GM18907 (cell line): Measurements from ENCODE around the gene CUL9.
"Not testable (repeated sequence)": the region's sequence is repeated elsewhere in the genome, so short reads cannot be mapped to it uniquely, and the experiment has no call there.

Experiments used
- ATAC-seq: cut with Tn5 transposase; IDR thresholded peaks from one replicate; pipeline ENCODE4 v1.9.1; 2021; ENCODE audit warnings: mild to moderate bottlenecking, moderate library complexity; ENCODE audit not compliant: unreplicated experiment

The CUL9 gene

DNA sequence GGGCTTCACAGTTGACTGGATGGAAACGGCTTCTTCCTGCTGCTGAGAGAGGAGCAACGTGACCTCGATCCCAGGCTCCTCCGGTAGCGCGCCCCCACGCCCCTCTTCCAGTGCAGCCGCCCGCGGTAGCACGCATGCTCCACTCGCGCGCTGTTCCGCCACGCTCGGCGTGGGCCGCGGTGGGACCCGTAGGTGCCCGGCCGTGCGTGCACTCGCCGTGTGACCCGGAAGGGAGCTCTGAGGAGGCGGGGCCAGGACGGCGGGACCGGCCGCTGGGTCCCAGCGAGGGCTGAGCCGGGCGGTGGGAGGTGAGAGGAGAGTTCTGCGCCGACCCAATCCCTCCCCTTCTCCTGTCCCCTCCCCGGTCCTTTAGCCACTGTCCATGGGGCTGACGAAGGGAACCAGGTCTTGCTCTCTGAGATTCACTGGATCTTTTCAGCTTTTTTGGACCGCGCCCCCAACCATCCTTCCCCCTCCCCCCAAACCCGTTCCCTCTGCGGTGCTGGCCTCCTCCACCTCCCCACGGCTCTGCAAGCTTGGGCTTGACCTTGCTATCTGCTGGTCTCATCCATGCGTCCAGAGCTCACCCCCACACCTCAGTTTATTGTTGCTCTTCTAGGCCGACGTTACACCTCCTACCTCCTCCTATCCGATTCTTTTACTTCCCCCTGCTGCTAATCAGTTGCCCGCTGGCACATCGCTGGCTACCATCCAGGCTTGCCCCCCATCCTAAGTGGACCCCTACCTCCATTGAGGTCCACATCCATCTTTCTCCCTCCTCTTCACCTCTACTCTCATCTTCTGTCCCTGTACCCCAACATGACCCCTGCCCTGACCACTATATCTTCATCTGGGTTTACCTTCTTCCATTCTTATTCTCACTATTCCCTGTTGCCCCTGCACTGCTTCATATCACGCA, at the start of gene CUL9:
TSS of gene CUL9 (plus strand) at position 255 of the 919 bp plus-strand sequence. CDS start 2,115 bp downstream, outside the sequence.
- ATAC-seq, result peak; percentile 88

DNA sequence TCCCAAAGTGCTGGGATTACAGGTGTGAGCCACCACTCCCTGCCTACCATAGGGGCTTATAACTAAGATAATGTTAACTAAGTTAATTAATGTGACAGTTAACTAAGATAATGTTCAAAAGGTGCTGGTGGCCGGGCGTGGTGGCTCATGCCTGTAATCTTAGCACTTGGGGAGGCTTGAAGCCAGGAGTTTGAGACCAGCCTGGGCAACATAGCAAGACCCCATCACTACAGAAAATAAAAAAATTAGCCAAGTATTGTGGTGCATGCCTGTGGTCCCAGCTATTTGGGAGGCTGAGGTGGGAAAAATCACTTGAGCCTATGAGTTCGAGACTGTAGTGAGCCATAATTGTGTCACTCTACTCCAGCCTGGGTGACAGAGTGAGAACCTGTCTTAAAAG, 43.7 kb upstream of the CUL9 start:
- ATAC-seq, result no peak

DNA sequence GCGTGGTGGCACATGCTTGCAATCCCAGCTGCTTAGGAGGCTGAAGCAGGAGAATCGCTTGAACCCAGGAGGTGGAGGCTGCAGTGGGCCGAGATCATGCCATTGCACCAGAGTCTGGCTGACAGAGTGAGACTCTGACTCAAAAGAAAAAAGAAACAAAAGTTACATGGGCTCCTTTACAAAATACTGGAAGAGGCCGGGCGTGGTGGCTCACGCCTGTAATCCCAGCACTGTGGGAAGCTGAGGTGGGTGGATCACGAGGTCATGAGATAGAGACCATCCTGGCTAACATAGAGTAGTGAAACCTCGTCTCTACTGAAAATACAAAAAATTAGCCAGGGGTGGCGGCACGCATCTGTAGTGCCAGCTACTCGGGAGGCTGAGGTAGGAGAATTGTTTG, 42.0 kb upstream of the CUL9 start:
- not testable (repeated sequence) for ATAC-seq

DNA sequence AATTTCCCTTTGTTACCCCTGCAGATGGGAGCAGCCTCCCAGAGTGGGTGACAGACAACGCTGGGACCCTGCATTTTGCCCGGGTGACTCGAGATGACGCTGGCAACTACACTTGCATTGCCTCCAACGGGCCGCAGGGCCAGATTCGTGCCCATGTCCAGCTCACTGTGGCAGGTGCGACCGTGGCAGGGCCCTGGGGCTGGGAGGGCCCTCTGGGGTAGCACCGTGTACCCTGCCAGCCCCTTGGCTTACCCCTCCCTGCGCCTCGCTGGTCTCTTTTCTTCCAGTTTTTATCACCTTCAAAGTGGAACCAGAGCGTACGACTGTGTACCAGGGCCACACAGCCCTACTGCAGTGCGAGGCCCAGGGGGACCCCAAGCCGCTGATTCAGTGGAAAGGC, 40.4 kb upstream of the CUL9 start:
- ATAC-seq, result no peak

DNA sequence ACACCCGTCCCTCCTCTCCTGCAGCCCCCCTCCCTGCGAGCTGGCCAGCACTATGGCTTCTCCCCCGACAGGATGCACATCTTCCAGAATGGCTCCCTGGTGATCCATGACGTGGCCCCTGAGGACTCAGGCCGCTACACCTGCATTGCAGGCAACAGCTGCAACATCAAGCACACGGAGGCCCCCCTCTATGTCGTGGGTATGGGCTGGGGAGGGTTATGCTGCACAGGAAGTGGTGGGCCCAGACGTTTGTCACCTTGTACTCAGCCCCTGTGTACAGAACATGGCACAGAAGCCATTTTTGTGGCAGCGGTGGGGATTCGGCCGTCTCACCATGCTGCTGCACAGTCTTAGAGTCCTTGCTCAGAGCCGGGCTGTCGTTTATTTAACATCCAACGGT, 39.9 kb upstream of the CUL9 start:
- no peak for ATAC-seq

DNA sequence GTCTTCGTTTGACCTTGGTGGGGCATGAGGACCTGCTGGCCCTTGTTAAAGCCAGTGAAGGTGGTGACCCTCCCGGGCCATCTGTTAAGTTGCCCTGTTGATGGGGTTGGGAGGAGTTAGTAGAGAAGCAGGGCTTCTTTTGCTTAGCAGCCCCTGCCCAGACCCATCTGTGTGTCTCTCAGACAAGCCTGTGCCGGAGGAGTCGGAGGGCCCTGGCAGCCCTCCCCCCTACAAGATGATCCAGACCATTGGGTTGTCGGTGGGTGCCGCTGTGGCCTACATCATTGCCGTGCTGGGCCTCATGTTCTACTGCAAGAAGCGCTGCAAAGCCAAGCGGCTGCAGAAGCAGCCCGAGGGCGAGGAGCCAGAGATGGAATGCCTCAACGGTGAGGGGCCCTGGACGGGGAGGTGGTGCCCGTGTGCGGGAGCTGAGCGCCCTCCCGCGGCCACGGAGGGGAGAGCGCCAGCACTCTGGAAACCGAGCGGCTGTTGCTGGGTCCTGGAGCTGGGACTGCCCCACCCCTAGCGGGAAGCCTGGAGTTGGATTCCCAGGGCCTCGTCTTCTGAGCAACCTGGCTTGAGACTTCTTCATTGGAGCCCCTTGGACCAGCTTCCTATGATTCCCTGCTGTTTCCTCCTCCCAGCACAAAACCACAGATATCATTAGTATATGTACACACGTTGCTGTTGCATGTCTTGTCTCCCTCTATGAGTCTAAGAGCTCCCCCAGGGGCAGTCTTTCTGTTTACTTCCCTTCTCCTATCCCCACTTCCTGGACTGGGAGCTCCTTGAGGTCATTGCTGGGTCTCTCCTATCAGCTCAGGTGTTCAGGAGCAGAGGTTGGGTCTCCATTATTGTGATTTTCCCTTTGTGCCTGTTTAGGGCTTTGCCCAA, 38.5 kb upstream of the CUL9 start:
- ATAC-seq, result peak; percentile 82

DNA sequence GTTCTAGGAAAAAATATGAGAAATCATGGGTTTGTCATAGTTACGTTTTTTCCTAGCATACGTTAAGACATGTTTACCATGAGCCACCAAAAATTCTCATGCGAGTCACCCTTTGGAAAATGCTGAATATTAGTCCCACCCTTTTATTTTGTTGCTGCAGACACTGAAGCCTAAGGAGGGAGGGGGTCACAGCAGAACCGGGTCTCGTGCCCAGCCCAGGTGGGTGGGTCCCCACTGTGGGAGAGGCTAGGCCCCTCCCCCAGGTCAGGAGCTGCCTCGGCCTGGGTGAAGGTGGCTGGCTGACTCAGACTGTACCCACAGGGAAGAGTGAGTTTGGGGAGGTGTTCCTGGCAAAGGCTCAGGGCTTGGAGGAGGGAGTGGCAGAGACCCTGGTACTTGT, 37.1 kb upstream of the CUL9 start:
- no peak for ATAC-seq

DNA sequence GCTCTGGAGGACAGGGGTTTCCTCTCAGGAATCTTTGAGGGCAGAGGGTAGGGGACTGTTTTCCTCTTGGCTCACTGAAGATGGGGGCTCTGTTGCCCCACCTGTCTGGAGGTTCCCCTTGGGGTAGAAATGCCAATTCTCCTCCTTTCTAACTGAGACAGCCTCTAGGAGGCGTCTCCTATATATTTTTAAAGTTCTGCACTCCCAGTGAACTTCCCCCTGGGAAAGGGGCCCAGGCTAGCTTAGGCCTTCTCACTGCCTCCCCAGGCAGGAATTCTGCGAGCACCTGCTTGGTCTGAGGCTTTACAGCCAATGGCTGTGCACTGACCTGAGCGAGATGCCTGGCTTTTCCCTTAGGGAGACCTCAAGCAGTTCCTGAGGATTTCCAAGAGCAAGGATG, 35.7 kb upstream of the CUL9 start:
- ATAC-seq, result no peak

DNA sequence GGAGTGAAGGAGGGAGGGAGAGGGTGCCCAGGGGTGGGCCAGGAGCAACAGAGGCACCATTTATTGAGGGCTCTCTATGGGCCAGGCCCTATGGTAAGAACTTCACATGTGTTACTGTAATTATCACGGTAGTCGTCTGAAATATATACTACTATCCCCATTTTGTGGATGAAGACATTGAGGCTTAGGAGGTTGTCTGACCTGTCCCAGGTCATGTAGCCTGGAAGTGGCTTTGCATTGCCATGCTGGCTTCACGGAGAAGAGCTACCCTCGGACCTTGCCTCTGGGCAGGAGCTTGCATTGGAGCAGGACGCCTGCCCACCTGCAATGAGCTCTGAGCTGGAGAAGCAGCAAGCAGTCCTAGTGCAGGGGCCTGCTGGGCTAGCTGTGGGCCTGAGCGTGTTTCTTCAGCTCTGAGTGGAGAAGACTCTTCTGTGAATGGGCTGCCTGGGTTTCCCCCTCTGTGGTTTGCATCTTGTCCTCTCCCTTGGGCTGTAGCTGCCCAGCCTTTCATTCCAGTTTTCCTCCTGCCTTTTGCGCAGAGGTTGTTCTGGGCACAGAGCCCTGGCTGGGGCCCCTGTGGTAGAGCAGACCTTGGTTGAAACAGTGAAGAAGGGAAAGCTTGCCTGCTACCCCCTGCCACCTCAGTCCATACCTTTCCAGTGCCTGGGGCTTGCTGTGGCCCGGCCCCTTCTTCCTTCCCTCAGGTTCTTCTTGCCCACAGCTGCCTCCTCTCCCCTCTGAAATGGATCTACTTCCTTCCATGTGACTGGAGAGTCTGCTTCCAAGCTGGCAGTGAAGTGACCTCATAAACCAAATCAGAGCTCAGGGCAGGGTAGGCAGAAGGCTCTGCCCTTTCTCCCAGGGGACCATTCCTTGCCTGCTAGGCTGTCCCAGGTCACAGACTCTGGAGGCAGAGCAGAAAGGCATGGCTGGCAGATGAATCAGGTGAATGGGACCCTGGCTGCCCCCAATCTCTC, 35.0 kb upstream of the CUL9 start:
- ATAC-seq, result no peak

DNA sequence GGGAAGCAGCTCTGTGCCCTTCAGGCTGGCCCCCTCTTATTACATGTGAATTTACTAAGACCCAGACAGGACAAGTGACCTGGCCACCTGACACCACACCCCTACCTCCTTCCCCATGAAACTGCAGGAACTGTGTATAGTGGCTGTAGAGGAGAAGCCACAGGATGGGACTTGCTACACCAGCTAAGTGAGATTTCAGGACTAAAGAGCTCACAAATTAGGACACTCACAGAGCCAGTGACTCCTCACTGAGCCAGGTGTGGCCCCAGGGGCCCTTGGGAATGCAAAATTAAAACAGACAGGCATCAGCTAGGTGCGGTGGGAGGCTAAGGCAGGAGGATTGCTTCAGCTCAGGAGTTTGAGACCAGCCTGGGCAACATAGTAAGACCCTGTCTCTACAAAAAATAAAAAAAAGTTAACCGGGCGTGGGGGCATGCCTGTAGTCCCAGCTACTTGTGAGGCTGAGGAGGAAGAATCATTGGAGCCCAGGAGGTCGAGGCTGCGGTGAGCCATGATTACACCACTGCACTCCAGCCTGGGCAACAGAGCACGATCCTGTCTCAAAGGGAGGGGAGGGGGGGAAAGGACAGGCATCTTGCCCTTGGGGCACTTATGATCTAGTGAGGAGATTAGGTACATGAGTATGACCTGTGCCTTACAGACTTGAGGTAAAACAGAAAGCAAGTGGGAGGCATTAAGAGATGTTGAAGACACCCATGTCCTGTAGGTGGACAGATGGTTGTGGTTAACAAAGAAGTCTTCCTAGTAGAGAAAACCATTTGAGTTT, 34.1 kb upstream of the CUL9 start:
- no peak for ATAC-seq

DNA sequence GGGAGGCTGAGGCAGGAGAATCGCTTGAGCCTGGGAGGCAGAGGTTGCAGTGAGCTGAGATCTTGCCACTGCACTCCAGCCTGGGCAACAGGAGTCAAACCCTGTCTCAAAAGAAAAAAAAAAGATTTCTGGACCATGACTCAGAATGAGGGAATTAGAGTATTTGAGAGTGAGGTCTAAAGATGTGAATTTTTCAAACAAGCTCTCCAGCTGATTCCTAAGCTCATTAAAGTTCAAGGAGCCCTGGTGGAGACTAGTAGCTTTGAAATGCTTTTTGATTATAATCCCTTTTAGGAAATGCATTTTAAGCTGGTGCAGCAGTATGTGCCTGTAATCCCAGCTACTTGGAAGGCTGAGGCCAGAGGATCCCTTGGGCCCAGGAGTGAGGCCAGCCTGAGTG, 32.7 kb upstream of the CUL9 start:
- no peak for ATAC-seq

DNA sequence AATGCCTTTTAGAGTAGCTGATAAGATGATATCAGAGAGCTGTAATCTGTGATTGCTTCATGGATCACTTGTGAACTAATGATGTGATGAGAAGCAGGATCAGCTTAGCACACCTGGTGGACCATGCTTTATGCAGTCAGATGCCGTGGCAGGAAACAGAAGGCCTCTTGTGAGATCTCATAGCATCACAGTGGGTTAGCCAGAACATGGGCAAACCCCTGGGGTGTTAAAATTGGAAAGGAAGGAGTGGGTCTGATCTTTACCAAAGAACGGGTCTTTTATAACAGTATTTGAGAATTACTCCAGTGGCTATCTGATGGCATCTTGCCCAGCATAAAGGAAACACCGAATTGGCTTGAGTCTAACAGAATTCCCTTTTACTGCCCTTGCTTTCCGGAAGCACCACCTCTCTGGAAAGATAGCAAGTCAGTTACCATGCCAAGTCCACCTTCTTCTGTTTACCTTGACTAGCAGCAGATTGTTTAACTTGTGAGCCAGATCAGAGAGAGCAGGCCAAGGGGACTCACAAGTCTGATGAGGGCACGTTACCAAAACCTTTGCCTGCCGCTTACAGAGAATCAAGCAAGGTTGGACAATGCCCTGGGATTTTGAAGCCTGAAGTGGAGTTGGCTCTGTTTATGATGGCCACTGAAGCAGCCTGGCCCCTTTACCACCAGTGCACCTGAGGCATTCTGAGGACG, 31.8 kb upstream of the CUL9 start:
- ATAC-seq, result no peak

DNA sequence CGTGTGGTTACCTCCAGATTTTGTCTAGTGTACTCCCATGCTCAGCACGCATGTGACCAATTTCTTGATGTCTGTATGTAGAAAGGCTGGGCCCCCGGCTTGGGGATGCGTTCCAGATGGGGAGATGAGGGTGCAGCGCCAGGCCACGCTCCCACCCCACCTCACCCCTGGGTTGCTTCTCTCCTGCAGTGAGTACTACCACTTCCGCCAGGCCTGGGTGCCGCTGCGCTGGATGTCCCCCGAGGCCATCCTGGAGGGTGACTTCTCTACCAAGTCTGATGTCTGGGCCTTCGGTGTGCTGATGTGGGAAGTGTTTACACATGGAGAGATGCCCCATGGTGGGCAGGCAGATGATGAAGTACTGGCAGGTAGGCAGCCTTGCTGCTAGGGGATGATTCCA, 22.4 kb upstream of the CUL9 start:
- no peak for ATAC-seq

DNA sequence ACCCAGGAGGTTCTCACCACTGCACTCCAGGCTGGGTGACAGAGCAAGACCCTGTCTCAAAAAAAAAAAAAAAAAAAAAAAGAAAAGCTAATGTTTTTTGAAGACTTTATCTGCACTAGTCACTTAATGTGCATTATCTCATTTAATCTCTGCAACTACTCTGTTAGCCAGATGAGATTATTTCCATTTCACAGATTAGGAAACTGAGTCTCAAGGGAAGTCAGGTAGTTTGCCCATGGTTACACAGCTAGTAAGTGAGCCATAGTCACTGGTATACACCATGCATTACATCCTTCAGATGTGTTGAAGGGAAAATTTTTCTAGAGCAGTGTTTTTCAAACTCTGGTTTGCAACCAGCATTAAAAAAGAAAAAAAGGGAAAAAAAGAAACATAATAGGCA, 18.1 kb upstream of the CUL9 start:
- ATAC-seq, result no peak

DNA sequence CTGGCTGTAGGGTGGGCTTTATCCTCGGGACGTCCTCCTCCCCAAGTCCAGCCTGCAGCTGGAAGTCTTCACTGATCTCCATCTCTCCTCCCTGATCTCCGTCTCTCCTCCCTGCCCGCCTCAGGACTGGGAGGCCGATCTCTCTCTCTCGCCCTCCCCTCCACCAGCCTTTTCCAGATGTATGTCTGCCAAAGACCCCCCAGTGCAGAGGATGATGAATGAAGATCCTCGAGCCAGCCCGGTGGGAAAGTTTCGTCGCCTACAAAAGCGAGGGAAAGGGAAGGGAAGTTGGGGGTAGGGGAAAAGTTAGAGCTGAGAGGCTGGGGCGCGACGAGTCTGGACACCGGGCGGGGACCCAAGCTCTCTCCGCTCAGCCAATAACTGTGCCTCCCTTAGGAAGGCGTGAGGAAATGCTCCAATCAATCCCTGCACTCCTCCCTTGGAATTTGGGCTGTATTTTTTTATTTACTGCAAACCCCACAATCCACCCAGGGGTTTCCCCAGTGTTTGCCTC, 11.5 kb upstream of the CUL9 start:
- ATAC-seq, result no peak

DNA sequence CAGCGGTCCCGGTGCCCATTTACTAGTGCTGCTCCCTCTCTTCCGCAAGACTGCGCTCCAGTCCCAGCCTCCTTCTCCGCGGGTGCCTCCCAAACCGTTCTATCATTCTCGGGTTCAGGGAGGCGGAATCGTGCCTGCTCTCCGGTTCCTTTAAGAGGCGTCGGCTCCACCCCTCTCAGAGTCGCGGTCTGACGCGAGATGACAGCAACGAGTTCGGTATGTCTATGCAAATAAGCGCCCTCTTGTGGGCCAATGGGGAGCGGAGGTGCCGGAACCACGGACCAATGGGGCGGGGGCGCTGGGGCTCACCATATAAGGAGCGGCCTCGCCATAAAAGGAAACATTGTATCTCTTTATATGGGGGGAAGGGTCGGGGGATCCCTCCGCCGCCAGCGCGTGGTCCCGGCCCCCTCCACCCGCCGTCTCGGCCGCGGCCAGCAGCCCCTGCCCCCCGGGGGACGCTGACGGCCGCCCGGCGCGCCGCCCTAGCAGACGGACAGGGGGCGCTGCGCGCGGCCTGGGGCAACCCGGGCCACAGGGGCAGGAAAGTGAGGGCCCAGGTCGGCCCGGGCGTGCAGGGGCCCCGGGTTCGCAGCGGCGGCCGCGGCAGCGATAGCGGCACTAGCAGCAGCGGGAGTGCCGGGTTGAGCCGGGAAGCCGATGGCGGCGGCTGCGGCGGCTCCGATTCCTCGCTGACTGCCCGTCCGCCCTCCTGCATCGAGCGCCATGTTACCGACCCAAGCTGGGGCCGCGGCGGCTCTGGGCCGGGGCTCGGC, 10.9 kb upstream of the CUL9 start, which contains the start of gene SRF:
TSS of gene SRF (plus strand) at position 339 of the 776 bp plus-strand sequence. CDS start at position 727, 388 bp downstream.
- ATAC-seq, result peak; percentile 62

DNA sequence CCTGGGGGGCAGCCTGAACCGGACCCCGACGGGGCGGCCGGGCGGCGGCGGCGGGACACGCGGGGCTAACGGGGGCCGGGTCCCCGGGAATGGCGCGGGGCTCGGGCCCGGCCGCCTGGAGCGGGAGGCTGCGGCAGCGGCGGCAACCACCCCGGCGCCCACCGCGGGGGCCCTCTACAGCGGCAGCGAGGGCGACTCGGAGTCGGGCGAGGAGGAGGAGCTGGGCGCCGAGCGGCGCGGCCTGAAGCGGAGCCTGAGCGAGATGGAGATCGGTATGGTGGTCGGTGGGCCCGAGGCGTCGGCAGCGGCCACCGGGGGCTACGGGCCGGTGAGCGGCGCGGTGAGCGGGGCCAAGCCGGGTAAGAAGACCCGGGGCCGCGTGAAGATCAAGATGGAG, 10.3 kb upstream of the CUL9 start:
- peak; percentile 0 for ATAC-seq
